GM21423 (cell line): Measurements from ENCODE around the gene MYH1.
"Not testable (repeated sequence)": the region's sequence is repeated elsewhere in the genome, so short reads cannot be mapped to it uniquely, and the experiment has no call there.

ENCODE experiments used
- ATAC-seq: cut with Tn5 transposase; IDR thresholded peaks from one replicate; pipeline ENCODE4 v1.9.1; 2021; ENCODE audit warnings: mild to moderate bottlenecking, moderate library complexity; ENCODE audit not compliant: unreplicated experiment

MYH1 gene

GRCh38 chr17:10518271-10519037 is at the start of gene MYH1:
Gene MYH1 (minus strand): TSS chr17:10518542. CDS start chr17:10516642, 1,900 bp downstream.
- ATAC-seq: no peak

- no peak for ATAC-seq
These were observed 45.8 kb upstream of the MYH1 start for GRCh38 chr17:10563991-10564660.

- no peak for ATAC-seq
These were observed 39.7 kb upstream of the MYH1 start for GRCh38 chr17:10558049-10558448.

GRCh38 chr17:10557422-10557821 is 39.1 kb upstream of the MYH1 start:
- no peak for ATAC-seq

- no peak for ATAC-seq
These were observed 38.1 kb upstream of the MYH1 start for GRCh38 chr17:10556301-10557005.

GRCh38 chr17:10550014-10550413 is 31.7 kb upstream of the MYH1 start:
- no peak for ATAC-seq

GRCh38 chr17:10549096-10549842 is 30.9 kb upstream of the MYH1 start, which contains the start of gene MYH2:
Gene MYH2 (minus strand): TSS chr17:10549658. CDS start chr17:10547920, 1,738 bp downstream.
- no peak for ATAC-seq

GRCh38 chr17:10547351-10547750 is 29.0 kb upstream of the MYH1 start:
- no peak for ATAC-seq

GRCh38 chr17:10543486-10543885 is 25.1 kb upstream of the MYH1 start:
- ATAC-seq: not testable (repeated sequence)

GRCh38 chr17:10541179-10541578 is 22.8 kb upstream of the MYH1 start:
- not testable (repeated sequence) for ATAC-seq

GRCh38 chr17:10532026-10532425 is 13.7 kb upstream of the MYH1 start:
- no peak for ATAC-seq

- no peak for ATAC-seq
These were observed 9.1 kb upstream of the MYH1 start for GRCh38 chr17:10527419-10527818.

- ATAC-seq: no peak
These were observed 8.2 kb upstream of the MYH1 start for GRCh38 chr17:10526517-10526916.

GRCh38 chr17:10523064-10523463 is 4.7 kb upstream of the MYH1 start:
- no peak for ATAC-seq

GRCh38 chr17:10521949-10522348 is 3.6 kb upstream of the MYH1 start:
- ATAC-seq: no peak

GRCh38 chr17:10516638-10517037 is 1.7 kb downstream of the MYH1 start:
- ATAC-seq: no peak

GRCh38 chr17:10516065-10516464 is 2.3 kb downstream of the MYH1 start:
- no peak for ATAC-seq

GRCh38 chr17:10513299-10514067 is 4.9 kb downstream of the MYH1 start:
- ATAC-seq: no peak

GRCh38 chr17:10512856-10513255 is 5.5 kb downstream of the MYH1 start:
- ATAC-seq: no peak

GRCh38 chr17:10499950-10500349 is 18.4 kb downstream of the MYH1 start:
- ATAC-seq: no peak
